Astrocyte (in vitro differentiated cells and primary cell): Measurements from ENCODE around the gene TMEM184A. TPM values are rescaled to one million over a fixed set of nuclear protein-coding genes. Genes with fewer than 3 reads are reported as not detected.

Experiments
- DNase-seq: peaks from one replicate; pipeline ENCODE4 v3.0.0-alpha.2; 2010; ENCODE audit warnings: low read depth
- FAIRE-seq: peaks from 2 replicates; lab custom pipeline; 2011; peaks lifted over from hg19 to GRCh38; lab: Jason Lieb, UNC
- H2AFZ ChIP-seq: 2 replicates; pipeline ENCODE4 v1.6.0; 2012; ENCODE audit warnings: low read depth, low read length, inconsistent platforms
- H3K27ac ChIP-seq: 2 replicates; pipeline ENCODE4 v1.5.1; 2011; ENCODE audit warnings: low read depth, low read length, inconsistent platforms
- H3K27me3 ChIP-seq: 2 replicates; pipeline ENCODE4 v1.6.0; 2011; ENCODE audit warnings: low read length, inconsistent platforms; ENCODE audit not compliant: insufficient read depth
- H3K36me3 ChIP-seq: 2 replicates; pipeline ENCODE4 v1.5.1; 2011; ENCODE audit warnings: low read length, inconsistent platforms; ENCODE audit not compliant: insufficient read depth
- H3K4me1 ChIP-seq: 2 replicates; pipeline ENCODE4 v1.5.1; 2011; ENCODE audit warnings: low read length, inconsistent platforms; ENCODE audit not compliant: insufficient read depth
- H3K4me2 ChIP-seq: 2 replicates; pipeline ENCODE4 v1.6.0; 2012; ENCODE audit warnings: low read length, inconsistent platforms
- H3K4me3 ChIP-seq: 2 replicates; pipeline ENCODE4 v1.5.1; 2011; ENCODE audit warnings: low read depth, mild to moderate bottlenecking, low read length, inconsistent platforms; ENCODE audit not compliant: insufficient read depth
- H3K79me2 ChIP-seq: 2 replicates; pipeline ENCODE4 v1.6.0; 2012; ENCODE audit warnings: mild to moderate bottlenecking, low read length, inconsistent platforms; ENCODE audit not compliant: insufficient read depth
- H3K9ac ChIP-seq: 2 replicates; pipeline ENCODE4 v1.6.0; 2012; ENCODE audit warnings: mild to moderate bottlenecking, low read length, inconsistent platforms
- H3K9me3 ChIP-seq: 2 replicates; pipeline ENCODE4 v1.5.1; 2012; ENCODE audit warnings: low read depth, mild to moderate bottlenecking, low read length, inconsistent platforms; ENCODE audit not compliant: insufficient read depth
- H4K20me1 ChIP-seq: 2 replicates; pipeline ENCODE4 v1.6.0; 2012; ENCODE audit warnings: low read length, inconsistent platforms; ENCODE audit not compliant: insufficient read depth
- H3K27ac Mint-ChIP-seq: one replicate; pipeline ENCODE4 v1.8.0; 2021; ENCODE audit warnings: mild to moderate bottlenecking, mixed read lengths; ENCODE audit not compliant: unreplicated experiment
- H3K27me3 Mint-ChIP-seq: one replicate; pipeline ENCODE4 v1.8.0; 2021; ENCODE audit warnings: low read depth, mixed read lengths; ENCODE audit not compliant: unreplicated experiment
- H3K36me3 Mint-ChIP-seq: one replicate; pipeline ENCODE4 v1.8.0; 2021; ENCODE audit warnings: low read depth, mixed read lengths; ENCODE audit not compliant: unreplicated experiment
- H3K4me1 Mint-ChIP-seq: one replicate; pipeline ENCODE4 v1.8.0; 2021; ENCODE audit warnings: low read depth, mixed read lengths; ENCODE audit not compliant: unreplicated experiment
- H3K4me3 Mint-ChIP-seq: one replicate; pipeline ENCODE4 v1.8.0; 2021; ENCODE audit warnings: mild to moderate bottlenecking, moderate library complexity, mixed read lengths; ENCODE audit not compliant: unreplicated experiment
- H3K9me3 Mint-ChIP-seq: one replicate; pipeline ENCODE4 v1.8.0; 2021; ENCODE audit warnings: mild to moderate bottlenecking, mixed read lengths; ENCODE audit not compliant: unreplicated experiment
- CTCF ChIP-seq: IDR thresholded peaks from 2 replicates; pipeline ENCODE4 v1.5.1; 2011; ENCODE audit warnings: low read depth, mild to moderate bottlenecking, inconsistent platforms, low read length, moderate library complexity; ENCODE audit not compliant: insufficient read depth
- EZH2 ChIP-seq: IDR thresholded peaks from 2 replicates; pipeline ENCODE4 v1.6.1; 2012; ENCODE audit warnings: mild to moderate bottlenecking, low read length, inconsistent platforms; ENCODE audit not compliant: insufficient read depth
- total RNA-seq: library from RNA; stranded (reverse); gene quantifications from 2 replicates; pipeline ENCODE4 v1.2.1, GENCODE V29; 2021

The TMEM184A gene
- total RNA-seq, 1 donor from 2014 or later, result 2.1 TPM

- no peak overlapping the region for H3K27ac ChIP-seq
- FAIRE-seq, result no peak
Measured at GRCh38 chr7:1542841-1543747, 12.9 kb downstream of the TMEM184A start.

GRCh38 chr7:1542329-1542728 is 13.7 kb downstream of the TMEM184A start:
- DNase-seq (no peak), FAIRE-seq (no peak)
- peaks cover 4% of the 10 kb centered on the region for H3K36me3 Mint-ChIP-seq
- Histone ChIP-seq H3K27ac (no peak overlapping the region), H3K4me1 (peaks cover 21% of the 10 kb centered on the region), H2AFZ (no peak overlapping the region), H3K4me3 (no peak overlapping the region), H3K4me2 (no peak overlapping the region), H3K27me3 (no peaks in the 10 kb centered on the region), H3K79me2 (peaks cover 36% of the 10 kb centered on the region), H3K9ac (no peak overlapping the region), H4K20me1 (peaks cover 6% of the 10 kb centered on the region), H3K9me3 (no peaks in the 10 kb centered on the region), H3K36me3 (peaks cover 2% of the 10 kb centered on the region)
- H3K4me3 Mint-ChIP-seq, result no peak overlapping the region
- TF ChIP-seq EZH2 (no peak), CTCF (no peak)
- peak overlapping the region; percentile 69 for H3K27ac Mint-ChIP-seq
- no peaks in the 10 kb centered on the region for H3K9me3 Mint-ChIP-seq
- H3K27me3 Mint-ChIP-seq, result no peaks in the 10 kb centered on the region
- H3K4me1 Mint-ChIP-seq, result peaks cover 5% of the 10 kb centered on the region

More at GRCh38 chr7:1542841-1543747, 12.9 kb downstream of the TMEM184A start:
- peaks cover 6% of the 10 kb centered on the region for H4K20me1 ChIP-seq
- H3K4me1 Mint-ChIP-seq, result peaks cover 2% of the 10 kb centered on the region
- H3K9me3 Mint-ChIP-seq, result no peaks in the 10 kb centered on the region
- H3K9ac ChIP-seq, result no peak overlapping the region
- peaks cover 2% of the 10 kb centered on the region for H3K36me3 ChIP-seq
- peaks cover 2% of the 10 kb centered on the region for H3K36me3 Mint-ChIP-seq
- no peaks in the 10 kb centered on the region for H3K27me3 Mint-ChIP-seq
- H3K27ac Mint-ChIP-seq, result no peak overlapping the region
- H3K4me3 ChIP-seq, result no peak overlapping the region
- H3K27me3 ChIP-seq, result no peaks in the 10 kb centered on the region
- no peak for DNase-seq
- H2AFZ ChIP-seq, result no peak overlapping the region
- no peaks in the 10 kb centered on the region for H3K9me3 ChIP-seq
- H3K4me2 ChIP-seq, result no peak overlapping the region
- no peak overlapping the region for H3K4me3 Mint-ChIP-seq
- peaks cover 32% of the 10 kb centered on the region for H3K79me2 ChIP-seq
- peaks cover 13% of the 10 kb centered on the region for H3K4me1 ChIP-seq
- TF ChIP-seq CTCF, result no peak
- TF ChIP-seq EZH2, result no peak
